GM23248 (cell line): ENCODE data around the gene SLC11A1.

Experiments
- EZH2 ChIP-seq: fragments of 200-600 bp; sonication (generic); IDR thresholded peaks from 2 replicates; pipeline ENCODE4 v1.6.1; 2018; ENCODE audit warnings: antibody characterized with exemption, mild to moderate bottlenecking; ENCODE audit not compliant: insufficient read depth, poor library complexity, severe bottlenecking
- EZH2phosphoT487 ChIP-seq: fragments of 200-600 bp; sonication (generic); IDR thresholded peaks from 2 replicates; pipeline ENCODE4 v1.6.1; 2018; ENCODE audit warnings: antibody characterized with exemption, moderate library complexity, mild to moderate bottlenecking, low read depth; ENCODE audit not compliant: insufficient read depth

- no peak for TF ChIP-seq EZH2
- no peak for TF ChIP-seq EZH2phosphoT487
These were observed 36.8 kb downstream of the SLC11A1 start, which contains the start of gene VIL1 for GRCh38 chr2:218418717-218419458.
